ENCODE measurements around the gene HOTAIR. TPM values are rescaled to one million over a fixed set of nuclear protein-coding genes. Genes with fewer than 3 reads are reported as not detected.

HOTAIR gene
- total RNA-seq, 1 donor from 2014 or later = not detected

DNA sequence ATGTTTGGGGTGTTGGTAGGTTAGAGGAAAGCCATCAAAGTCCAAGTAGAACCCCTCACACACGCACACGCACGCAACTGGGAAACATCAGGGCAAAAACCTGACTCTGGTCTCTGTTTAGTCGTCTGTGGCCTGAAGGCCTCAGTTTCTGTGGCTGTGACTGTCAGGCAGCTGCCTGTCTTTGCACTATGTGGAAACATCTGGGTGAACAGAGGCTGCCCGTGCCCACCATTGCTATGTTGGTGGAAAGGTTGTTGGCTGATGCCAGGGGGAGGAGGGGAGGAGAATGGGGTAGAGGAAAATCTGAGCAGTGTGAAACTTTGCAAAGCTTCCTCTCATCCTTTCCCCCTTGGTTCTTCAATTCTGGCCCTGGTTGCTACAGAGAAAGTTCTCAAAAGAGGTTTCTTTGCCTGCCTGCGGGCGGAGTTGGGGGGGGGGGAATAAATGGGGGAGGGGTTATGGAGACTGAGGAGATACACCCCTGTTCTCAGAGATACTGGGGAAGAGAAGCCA lies 17.7 kb upstream of the HOTAIR start:
- TF ChIP-seq, protein P1, sequence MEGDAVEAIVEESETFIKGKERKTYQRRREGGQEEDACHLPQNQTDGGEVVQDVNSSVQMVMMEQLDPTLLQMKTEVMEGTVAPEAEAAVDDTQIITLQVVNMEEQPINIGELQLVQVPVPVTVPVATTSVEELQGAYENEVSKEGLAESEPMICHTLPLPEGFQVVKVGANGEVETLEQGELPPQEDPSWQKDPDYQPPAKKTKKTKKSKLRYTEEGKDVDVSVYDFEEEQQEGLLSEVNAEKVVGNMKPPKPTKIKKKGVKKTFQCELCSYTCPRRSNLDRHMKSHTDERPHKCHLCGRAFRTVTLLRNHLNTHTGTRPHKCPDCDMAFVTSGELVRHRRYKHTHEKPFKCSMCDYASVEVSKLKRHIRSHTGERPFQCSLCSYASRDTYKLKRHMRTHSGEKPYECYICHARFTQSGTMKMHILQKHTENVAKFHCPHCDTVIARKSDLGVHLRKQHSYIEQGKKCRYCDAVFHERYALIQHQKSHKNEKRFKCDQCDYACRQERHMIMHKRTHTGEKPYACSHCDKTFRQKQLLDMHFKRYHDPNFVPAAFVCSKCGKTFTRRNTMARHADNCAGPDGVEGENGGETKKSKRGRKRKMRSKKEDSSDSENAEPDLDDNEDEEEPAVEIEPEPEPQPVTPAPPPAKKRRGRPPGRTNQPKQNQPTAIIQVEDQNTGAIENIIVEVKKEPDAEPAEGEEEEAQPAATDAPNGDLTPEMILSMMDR (IDR thresholded peaks at IDR 0.05; ENCODE audit: unreplicated experiment) = no peak
- Mint-ChIP-seq H3K27ac (no peak overlapping the region), H3K9me3 (ENCODE audit: low read depth) (no peaks in the 10 kb centered on the region), H3K4me3 (ENCODE audit: low read depth) (no peak overlapping the region), H3K36me3 (ENCODE audit: insufficient read depth) (no peaks in the 10 kb centered on the region), H3K4me1 (ENCODE audit: low read depth) (peaks cover 4% of the 10 kb centered on the region), H3K27me3 (peaks cover 100% of the 10 kb centered on the region)
- no peak for DNase-seq (ENCODE audit: low spot score, unreplicated experiment)

- H3K9me3 Mint-ChIP-seq (ENCODE audit: low read depth) = no peaks in the 10 kb centered on the region
- H3K27me3 Mint-ChIP-seq = peaks cover 100% of the 10 kb centered on the region
- no peaks in the 10 kb centered on the region for H3K36me3 Mint-ChIP-seq (ENCODE audit: insufficient read depth)
- H3K4me1 Mint-ChIP-seq (ENCODE audit: low read depth) = peaks cover 4% of the 10 kb centered on the region
- TF ChIP-seq, protein P1 (IDR thresholded peaks at IDR 0.05; ENCODE audit: unreplicated experiment) = no peak
- H3K4me3 Mint-ChIP-seq (ENCODE audit: low read depth) = no peak overlapping the region
- H3K27ac Mint-ChIP-seq = no peak overlapping the region
- no peak for DNase-seq (ENCODE audit: low spot score, unreplicated experiment)
Measured at GRCh38 chr12:53991077-53991460, 16.3 kb upstream of the HOTAIR start.

GRCh38 chr12:53990311-53991076 lies 15.7 kb upstream of the HOTAIR start:
- TF ChIP-seq, protein P1 (IDR thresholded peaks at IDR 0.05; ENCODE audit: unreplicated experiment) = no peak
- no peak for DNase-seq (ENCODE audit: low spot score, unreplicated experiment)
- peaks cover 98% of the 10 kb centered on the region for H3K27me3 Mint-ChIP-seq
- no peak overlapping the region for H3K27ac Mint-ChIP-seq
- no peak overlapping the region for H3K4me3 Mint-ChIP-seq (ENCODE audit: low read depth)
- H3K4me1 Mint-ChIP-seq (ENCODE audit: low read depth) = peaks cover 6% of the 10 kb centered on the region
- H3K9me3 Mint-ChIP-seq (ENCODE audit: low read depth) = no peaks in the 10 kb centered on the region
- no peaks in the 10 kb centered on the region for H3K36me3 Mint-ChIP-seq (ENCODE audit: insufficient read depth)

DNA sequence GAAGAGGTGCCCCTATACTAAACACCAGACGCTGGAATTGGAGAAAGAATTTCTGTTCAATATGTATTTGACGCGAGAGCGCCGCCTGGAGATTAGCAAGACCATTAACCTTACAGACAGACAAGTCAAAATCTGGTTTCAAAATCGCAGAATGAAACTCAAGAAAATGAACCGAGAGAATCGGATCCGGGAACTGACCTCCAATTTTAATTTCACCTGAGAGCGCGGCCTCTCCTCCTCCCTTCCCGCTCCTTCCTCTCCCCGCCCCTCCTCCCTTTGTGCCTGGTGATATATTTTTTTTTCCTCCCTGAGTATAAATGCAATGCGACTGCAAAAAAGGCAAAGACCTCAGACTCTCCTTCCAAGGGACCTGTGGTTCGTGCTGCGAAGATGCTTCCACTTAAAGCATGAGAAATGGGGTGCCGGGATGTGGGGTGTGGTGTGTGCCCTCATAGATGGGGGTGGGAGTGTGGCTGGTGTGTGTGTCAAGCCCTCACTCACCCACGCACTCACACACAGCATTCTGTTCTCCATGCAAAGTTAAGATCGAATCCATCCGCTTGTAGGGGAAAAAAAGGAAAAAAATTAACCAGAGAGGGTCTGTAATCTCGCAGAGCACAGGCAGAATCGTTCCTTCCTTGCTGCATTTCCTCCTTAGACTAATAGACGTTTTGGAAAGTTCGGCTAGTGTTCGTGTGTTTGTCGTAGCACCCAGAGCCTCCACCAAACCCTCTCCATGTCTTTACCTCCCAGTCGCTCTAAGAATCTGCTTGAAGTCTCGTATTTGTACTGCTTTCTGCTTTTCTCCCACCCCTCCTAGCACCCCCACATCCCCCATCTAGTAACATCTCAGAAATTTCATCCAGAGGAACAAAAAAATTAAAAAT lies 14.7 kb upstream of the HOTAIR start:
- Mint-ChIP-seq H3K36me3 (ENCODE audit: insufficient read depth) (no peaks in the 10 kb centered on the region), H3K27ac (peak overlapping the region; percentile 17), H3K4me3 (ENCODE audit: low read depth) (no peak overlapping the region), H3K9me3 (ENCODE audit: low read depth) (no peaks in the 10 kb centered on the region), H3K27me3 (peaks cover 96% of the 10 kb centered on the region), H3K4me1 (ENCODE audit: low read depth) (peaks cover 7% of the 10 kb centered on the region)
- TF ChIP-seq, protein P1 (IDR thresholded peaks at IDR 0.05; ENCODE audit: unreplicated experiment) = peak; percentile 48
- no peak for DNase-seq (ENCODE audit: low spot score, unreplicated experiment)

GRCh38 chr12:53988541-53989226 lies 13.9 kb upstream of the HOTAIR start:
- TF ChIP-seq, protein P1 (IDR thresholded peaks at IDR 0.05; ENCODE audit: unreplicated experiment) = no peak
- Mint-ChIP-seq H3K4me3 (ENCODE audit: low read depth) (no peak overlapping the region), H3K27me3 (peaks cover 94% of the 10 kb centered on the region), H3K27ac (no peak overlapping the region), H3K9me3 (ENCODE audit: low read depth) (no peaks in the 10 kb centered on the region), H3K36me3 (ENCODE audit: insufficient read depth) (no peaks in the 10 kb centered on the region), H3K4me1 (ENCODE audit: low read depth) (peaks cover 3% of the 10 kb centered on the region)
- DNase-seq (ENCODE audit: low spot score, unreplicated experiment) = no peak

All from progenitor cell of endocrine pancreas (in vitro differentiated cells).